K562 (cell line): ENCODE results near the gene NSUN2. TPM values are rescaled to one million over a fixed set of nuclear protein-coding genes. Genes with fewer than 3 reads are reported as not detected.

Experiments used
- ATAC-seq: fragments of 200-7000 bp; cut with Tn5 transposase; 3 replicates; pipeline ENCODE4 v1.9.1; 2020; ENCODE audit warnings: moderate library complexity
- BruUV-seq: library from RNA; stranded (reverse); fragments of 400-500 nt; replicated peaks from 2 replicates; lab custom pipeline; 2021; lab: Mats Ljungman, UMichigan
- CTCF ChIA-PET: fragments of 300-600 bp; formaldehyde crosslinking; extraction: SDS; loops from one replicate; lab custom pipeline; 2021; ENCODE audit warnings: low intra/inter-chr PET ratio; lab: Yijun Ruan, JAX
- POLR2A ChIA-PET: fragments of 300-600, 350-650 bp; sonication (Branson Sonifier 250); formaldehyde crosslinking; extraction: SDS; loops from one replicate; lab custom pipeline; 2021; ENCODE audit warnings: antibody characterized with exemption, inconsistent platforms; lab: Yijun Ruan, JAX
- DNase-seq, 4 experiments: peaks; one replicate each; pipeline versions ENCODE4 v3.0.0 to v3.0.0-alpha.2; 2011 to 2018; ENCODE audit warnings: low spot score in 3 of 4, mixed read lengths in 3 of 4; ENCODE audit errors: extremely low read depth in 1 of 4
- FAIRE-seq: peaks from 2 replicates; lab custom pipeline; 2011; peaks lifted over from hg19 to GRCh38; lab: Jason Lieb, UNC
- H2AFZ ChIP-seq: 2 replicates; pipeline ENCODE4 v1.6.0; 2011; ENCODE audit warnings: low read depth, low read length, control low read depth, inconsistent platforms
- H3K27ac ChIP-seq: fragments of 200-600 bp; 3 replicates; pipeline ENCODE4 v1.8.0; 2011; ENCODE audit warnings: low read depth, mild to moderate bottlenecking, control low read depth, inconsistent platforms, low read length, moderate library complexity, mixed read lengths; ENCODE audit errors: extremely low read depth
- H3K27me3 ChIP-seq, 2 experiments: fragments of 300-600 bp in 1 of 2; 2 replicates in 1 of 2; 3 replicates in 1 of 2; pipeline versions ENCODE4 v1.6.0 to v1.8.0; 2011; ENCODE audit warnings: inconsistent platforms in 2 of 2, low read length in 2 of 2, mild to moderate bottlenecking in 1 of 2, mixed read lengths in 1 of 2, moderate library complexity in 1 of 2; ENCODE audit not compliant: control insufficient read depth in 2 of 2, insufficient read depth in 2 of 2
- H3K36me3 ChIP-seq: fragments of 300-600 bp; 3 replicates; pipeline ENCODE4 v1.8.0; 2011; ENCODE audit warnings: mild to moderate bottlenecking, low read length, inconsistent platforms; ENCODE audit not compliant: control insufficient read depth, insufficient read depth
- H3K4me1 ChIP-seq, 2 experiments: fragments of 200-600 bp in 1 of 2; replicated peaks in 1 of 2; 2 replicates in 1 of 2; 3 replicates in 1 of 2; pipeline versions ENCODE4 v1.5.1 to v1.8.0; 2011; ENCODE audit warnings: inconsistent platforms in 2 of 2, low read length in 2 of 2, mild to moderate bottlenecking in 1 of 2, mixed read lengths in 1 of 2, moderate library complexity in 1 of 2; ENCODE audit not compliant: control insufficient read depth in 2 of 2, insufficient read depth in 2 of 2
- H3K4me2 ChIP-seq: 2 replicates; pipeline ENCODE4 v1.6.1; 2011; ENCODE audit warnings: low read length, control low read depth, inconsistent platforms, mixed read lengths; ENCODE audit not compliant: insufficient read depth
- H3K4me3 ChIP-seq: fragments of 200-600 bp; sonication (generic), shearing (Covaris generic); 2 replicates; pipeline ENCODE4 v1.5.1; 2016; ENCODE audit warnings: control low read depth, inconsistent platforms
- H3K79me2 ChIP-seq: fragments of 200-600 bp; 3 replicates; pipeline ENCODE4 v1.8.0; 2011; ENCODE audit warnings: low read length, inconsistent platforms; ENCODE audit not compliant: control insufficient read depth, insufficient read depth
- H3K9ac ChIP-seq, 2 experiments: 2 replicates each; pipeline versions ENCODE4 v1.6.0 to v1.6.1; 2011; ENCODE audit warnings: low read depth in 2 of 2, low read length in 2 of 2, control low read depth in 1 of 2, inconsistent platforms in 1 of 2, mild to moderate bottlenecking in 1 of 2, mixed read lengths in 1 of 2; ENCODE audit not compliant: insufficient read depth in 1 of 2
- H3K9me1 ChIP-seq: one replicate; pipeline ENCODE4 v1.6.0; 2011; ENCODE audit warnings: inconsistent platforms, mild to moderate bottlenecking, low read length, moderate library complexity; ENCODE audit not compliant: control insufficient read depth, insufficient read depth
- H3K9me3 ChIP-seq: replicated peaks from 2 replicates; pipeline ENCODE4 v1.5.1; 2011; ENCODE audit warnings: low read depth, low read length, inconsistent platforms; ENCODE audit not compliant: control insufficient read depth, insufficient read depth
- H4K20me1 ChIP-seq: replicated peaks from 2 replicates; pipeline ENCODE4 v1.6.1; 2011; ENCODE audit warnings: low read length, inconsistent platforms, mixed read lengths; ENCODE audit not compliant: control insufficient read depth, insufficient read depth
- BACH1 ChIP-seq: fragments of 200-800 bp; sonication (Bioruptor generic); IDR thresholded peaks from 2 replicates; pipeline ENCODE4 v1.6.1; 2016; ENCODE audit warnings: missing genetic modification characterization, missing compliant biosample characterization
- CTBP1 ChIP-seq: fragments of 450-650 bp; IDR thresholded peaks from 2 replicates; pipeline ENCODE4 v1.6.1; 2016; ENCODE audit warnings: borderline replicate concordance
- KHSRP ChIP-seq: fragments of 450-650 bp; IDR thresholded peaks from 2 replicates; pipeline ENCODE4 v1.6.1; 2017
- NFATC3 ChIP-seq: fragments of 450-650 bp; IDR thresholded peaks from 2 replicates; pipeline ENCODE4 v1.6.1; 2017; ENCODE audit warnings: mild to moderate bottlenecking
- RBM17 ChIP-seq: fragments of 200-400 bp; formaldehyde crosslinking; IDR thresholded peaks from 2 replicates; pipeline ENCODE4 v1.6.1; 2017; ENCODE audit warnings: low read depth, mild to moderate bottlenecking, low read length, borderline replicate concordance
- RBM25 ChIP-seq: fragments of 200-400 bp; formaldehyde crosslinking; IDR thresholded peaks from 2 replicates; pipeline ENCODE4 v1.6.1; 2018; ENCODE audit warnings: low read length, low read depth, moderate library complexity; ENCODE audit not compliant: severe bottlenecking
- SMC3 ChIP-seq: conservative IDR thresholded peaks from 2 replicates; pipeline ENCODE4 v1.6.1; 2011; ENCODE audit warnings: low read depth, low read length, improper control_type of control experiment; ENCODE audit not compliant: insufficient read depth
- TARDBP ChIP-seq: fragments of 450-650 bp; IDR thresholded peaks from 2 replicates; pipeline ENCODE4 v1.6.1; 2016
- ZBTB1 ChIP-seq: sonication (generic); formaldehyde crosslinking; IDR thresholded peaks from 2 replicates; pipeline ENCODE4 v1.8.1; 2023; ENCODE audit warnings: missing genetic modification reagents, low read depth, mild to moderate bottlenecking, borderline replicate concordance
- ZNF12 ChIP-seq: sonication (generic); formaldehyde crosslinking; IDR thresholded peaks from 2 replicates; pipeline ENCODE4 v1.4.0; 2020; ENCODE audit warnings: mild to moderate bottlenecking, missing genetic modification reagents
- ZNF79 ChIP-seq: fragments of 250-450 bp; sonication (Bioruptor Pico); IDR thresholded peaks from 2 replicates; pipeline ENCODE4 v1.4.0; 2020; ENCODE audit warnings: low read depth, mild to moderate bottlenecking, moderate library complexity
- ZSCAN32 ChIP-seq: fragments of 450-650 bp; formaldehyde crosslinking; IDR thresholded peaks from 2 replicates; pipeline ENCODE4 v1.4.0; 2020; ENCODE audit warnings: mild to moderate bottlenecking, moderate library complexity
- WGBS: fragments of 100-300 bp; shearing (Covaris generic); methylation state at CpG from one replicate; pipeline ENCODE4 v1.1.6; 2016; ENCODE audit warnings: low coverage, mixed read lengths; ENCODE audit not compliant: insufficient coverage; ENCODE audit errors: missing lambda C conversion rate; 5-methylcytosine and 5-hydroxymethylcytosine counted together
- in situ Hi-C: fragments of 300-500 bp; cut with MboI; formaldehyde crosslinking; loops from 4 replicates; pipeline ENCODE4 v1.15.0; 2018; ENCODE audit warnings: inconsistent platforms, mixed read lengths
- intact Hi-C: fragments of 100-400 bp; cut with micrococcal nuclease; formaldehyde crosslinking; loops from 2 replicates; pipeline ENCODE4 v1.14.2; 2022
- polyA plus RNA-seq, 8 experiments: library from polyadenylated mRNA; depleted of rRNA in 4 of 8; stranded (reverse) in 5 of 8; unstranded in 3 of 8; fragments of >200 nt; fragmentation: Nextera tagmentation in 2 of 8; fragmentation: Illumina TruSeq in 1 of 8; extraction: Ambion mirVana in 2 of 8; extraction: Trizol in 1 of 8; gene quantifications; 2 replicates each; pipeline versions ENCODE4 v1.2.1 to v1.2.3, GENCODE V29; 2011 to 2014; ENCODE audit warnings: inconsistent platforms in 1 of 8, missing spikeins in 1 of 8
- total RNA-seq, 7 experiments: library from RNA; depleted of rRNA in 6 of 7; stranded (reverse); fragments of >200 nt in 6 of 7; fragmentation: Illumina TruSeq in 2 of 7; extraction: Trizol in 2 of 7; gene quantifications; 2 replicates each; pipeline versions ENCODE4 v1.2.1 to v1.2.3, GENCODE V29; 2011 to 2021; ENCODE audit warnings: low replicate concordance in 1 of 7
- TF ChIP-seq, protein P1 (sequence below): fragments of 250-450 bp; sonication (Bioruptor Pico); IDR thresholded peaks from 2 replicates; pipeline ENCODE4 v1.5.0; 2021

Gene NSUN2
- total and polyA plus RNA-seq, 9 of the 15 experiments (the other 6 are each of a cell fraction or from before 2014, with no cell fraction given): 9.2 to 167 (median 127) TPM

GRCh38 chr5:6552612-6553011, 80.2 kb downstream of the NSUN2 start:
- Histone ChIP-seq H4K20me1 (peaks cover 4% of the 10 kb centered on the region; the same call in 1 of the 2 replicates), H3K4me3 (no peak overlapping the region), H3K9ac (no peak overlapping the region), H3K79me2 (no peaks in the 10 kb centered on the region), H3K4me1 (no peaks in the 10 kb centered on the region), H3K9me1 (no peaks in the 10 kb centered on the region), H2AFZ (no peak overlapping the region), H3K4me2 (no peak overlapping the region), H3K36me3 (no peaks in the 10 kb centered on the region), H3K27me3 (peaks cover 28 to 57% of the 10 kb centered on the region in 2 experiments; a peak in 3 of 5 replicates), H3K9me3 (no peaks in the 10 kb centered on the region), H3K27ac (no peak overlapping the region)
- ATAC-seq (no peak), DNase-seq (no peak), FAIRE-seq (no peak)
- ChIA-PET POLR2A (no interaction called here), CTCF (no interaction called here)
- WGBS: 2% methylated on average over 7 of the region's 7 CpGs
- in situ Hi-C loops: no loop called here
- TF ChIP-seq ZNF12 (CRISPR knock-in tag): no peak
- no peak for TF ChIP-seq CTBP1
- TF ChIP-seq, protein P1, sequence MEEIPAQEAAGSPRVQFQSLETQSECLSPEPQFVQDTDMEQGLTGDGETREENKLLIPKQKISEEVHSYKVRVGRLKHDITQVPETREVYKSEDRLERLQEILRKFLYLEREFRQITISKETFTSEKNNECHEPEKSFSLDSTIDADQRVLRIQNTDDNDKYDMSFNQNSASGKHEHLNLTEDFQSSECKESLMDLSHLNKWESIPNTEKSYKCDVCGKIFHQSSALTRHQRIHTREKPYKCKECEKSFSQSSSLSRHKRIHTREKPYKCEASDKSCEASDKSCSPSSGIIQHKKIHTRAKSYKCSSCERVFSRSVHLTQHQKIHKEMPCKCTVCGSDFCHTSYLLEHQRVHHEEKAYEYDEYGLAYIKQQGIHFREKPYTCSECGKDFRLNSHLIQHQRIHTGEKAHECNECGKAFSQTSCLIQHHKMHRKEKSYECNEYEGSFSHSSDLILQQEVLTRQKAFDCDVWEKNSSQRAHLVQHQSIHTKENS: no peak
- no peak for TF ChIP-seq ZSCAN32 (CRISPR knock-in tag)
- TF ChIP-seq RBM17: no peak
- TF ChIP-seq BACH1 (tag): no peak
- TF ChIP-seq KHSRP: no peak
- no peak for TF ChIP-seq NFATC3
- no peak for TF ChIP-seq ZNF79
- TF ChIP-seq RBM25: no peak
- TF ChIP-seq TARDBP: no peak
- TF ChIP-seq SMC3: no peak
- no peak for TF ChIP-seq ZBTB1
- BruUV-seq: no TSS peak
- intact Hi-C loops: no loop called here
